ENCODE measurements around the gene IFNA10.
A peak's percentile ranks its signal among the peaks of the same experiment; 100 is the strongest.
"Not testable (repeated sequence)": the region's sequence is repeated elsewhere in the genome, so short reads cannot be mapped to it uniquely, and the experiment has no call there.

IFNA10 gene

DNA sequence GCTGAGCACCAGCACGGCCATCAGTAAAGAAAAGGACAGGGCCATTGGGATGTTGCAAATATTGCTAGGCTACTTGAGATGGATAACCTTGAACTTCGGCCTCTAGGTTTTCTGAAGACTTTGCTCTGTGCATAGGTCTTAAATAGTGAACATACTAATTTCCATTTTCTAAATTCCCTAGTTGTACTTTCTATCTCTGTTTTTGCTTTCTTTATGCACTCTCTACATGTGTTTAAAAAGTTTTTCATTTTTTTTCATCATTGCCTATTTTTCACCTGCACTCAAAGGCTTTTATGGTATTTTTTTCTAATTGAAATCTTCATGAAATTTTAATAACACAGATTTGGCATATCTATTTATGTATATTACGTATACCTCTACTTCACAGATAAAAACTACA, 19.5 kb downstream of the IFNA10 start, which contains the start of gene IFNA4:
Gene IFNA4, minus strand, starts transcription at position 101 of the 400 bp plus-strand sequence. Its CDS starts 56 bp downstream, at position 45.
- not testable (repeated sequence) for DNase-seq

DNA sequence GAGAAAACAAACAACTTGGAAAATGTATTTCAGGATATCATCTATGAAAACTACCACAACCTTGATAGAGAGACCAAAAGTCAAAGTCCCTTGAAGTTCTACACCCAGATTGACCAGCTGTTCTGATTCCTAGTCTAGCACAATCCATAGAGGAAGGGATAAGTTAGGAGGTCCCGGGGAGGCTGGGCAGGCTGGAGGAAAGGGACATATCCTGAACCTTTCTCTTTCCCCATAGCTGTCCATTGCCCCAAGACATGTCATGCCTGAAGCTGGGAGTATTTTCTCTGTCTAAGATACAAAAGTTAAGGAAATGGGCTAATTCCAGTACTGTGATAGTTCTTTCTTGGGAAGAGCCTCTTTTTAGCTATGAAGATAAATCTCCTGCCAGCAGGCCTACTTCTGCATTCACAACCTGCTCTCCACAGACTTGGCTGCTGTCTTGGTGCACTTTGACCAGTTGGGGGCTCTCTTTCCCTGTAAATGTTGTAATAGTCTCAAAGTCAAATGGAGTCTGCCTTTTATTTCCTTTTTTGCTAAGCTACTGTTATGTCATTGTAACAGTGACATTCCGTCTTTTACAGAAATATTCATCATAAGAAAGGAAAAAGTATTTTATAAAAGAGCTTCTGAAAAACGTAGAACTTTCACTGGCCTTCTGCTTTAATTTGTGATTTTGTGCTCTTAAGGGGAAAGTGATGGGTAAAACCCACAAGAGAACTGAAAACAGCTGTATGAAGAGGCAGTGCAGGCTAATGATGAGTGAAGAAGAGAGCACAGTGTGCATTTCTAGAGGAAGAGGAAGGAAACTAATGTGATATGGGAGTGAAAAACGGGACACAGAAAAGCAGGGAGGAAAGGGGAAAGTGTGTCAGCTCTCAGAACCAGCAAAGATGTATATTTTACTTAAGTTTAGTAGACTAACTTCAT, 23.9 kb downstream of the IFNA10 start:
- DNase-seq: peak; percentile 26 to 60

DNA sequence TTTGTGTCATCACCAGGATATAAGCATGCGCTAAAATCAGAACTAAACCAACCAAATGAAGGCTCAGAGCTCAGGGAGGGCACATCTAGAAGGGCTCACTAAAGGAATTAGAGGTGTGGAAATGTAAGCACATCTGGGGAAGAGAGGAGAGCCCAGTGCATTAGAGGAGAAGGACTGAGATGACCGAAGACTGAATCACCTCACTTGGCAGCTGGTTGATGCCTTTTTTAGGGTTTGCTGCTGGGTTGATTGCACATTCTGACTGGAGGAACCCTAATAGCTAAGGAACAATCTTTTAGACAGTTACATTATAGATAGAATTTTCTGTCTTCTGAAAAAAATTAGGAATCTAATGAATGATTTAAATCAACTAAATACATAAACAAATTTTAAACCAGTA, 32.3 kb downstream of the IFNA10 start:
- DNase-seq: no peak

DNA sequence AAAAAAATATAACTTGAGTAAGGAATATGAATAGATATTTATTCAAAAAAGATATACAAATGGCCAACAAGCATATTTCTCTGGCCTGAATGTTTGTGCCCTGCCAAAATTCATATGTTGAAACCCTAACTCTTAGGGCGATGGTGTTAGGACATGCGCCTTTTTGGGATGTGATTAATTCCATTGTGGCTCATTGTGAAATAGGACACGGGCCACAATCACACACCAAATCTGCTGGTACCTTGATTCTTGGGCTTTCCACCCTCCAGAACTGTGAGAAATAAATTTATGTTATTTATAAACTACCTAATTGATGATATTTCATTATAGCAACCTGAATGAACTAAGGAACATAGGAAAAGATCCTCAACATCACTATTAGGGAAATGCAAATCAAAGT, 34.8 kb downstream of the IFNA10 start:
- no peak for DNase-seq

DNA sequence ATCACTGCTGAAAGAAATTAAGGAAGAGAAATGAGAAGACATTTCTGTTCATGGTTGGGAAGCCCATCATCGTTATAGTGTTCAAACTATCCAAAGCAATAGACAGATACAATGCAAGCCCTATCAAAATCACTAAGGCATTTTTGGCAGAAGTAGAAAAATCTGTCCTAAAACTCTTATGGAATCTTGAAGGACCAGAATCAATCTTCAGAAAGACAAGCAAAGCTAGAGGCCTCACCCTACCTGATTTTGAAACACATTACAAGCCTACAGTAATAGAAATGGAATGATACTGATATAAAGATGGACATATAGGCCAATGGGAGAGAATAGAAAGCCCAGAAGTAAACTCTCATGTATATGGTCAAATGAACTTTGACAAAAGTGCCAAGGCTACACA, 35.6 kb downstream of the IFNA10 start:
- DNase-seq: no peak

DNA sequence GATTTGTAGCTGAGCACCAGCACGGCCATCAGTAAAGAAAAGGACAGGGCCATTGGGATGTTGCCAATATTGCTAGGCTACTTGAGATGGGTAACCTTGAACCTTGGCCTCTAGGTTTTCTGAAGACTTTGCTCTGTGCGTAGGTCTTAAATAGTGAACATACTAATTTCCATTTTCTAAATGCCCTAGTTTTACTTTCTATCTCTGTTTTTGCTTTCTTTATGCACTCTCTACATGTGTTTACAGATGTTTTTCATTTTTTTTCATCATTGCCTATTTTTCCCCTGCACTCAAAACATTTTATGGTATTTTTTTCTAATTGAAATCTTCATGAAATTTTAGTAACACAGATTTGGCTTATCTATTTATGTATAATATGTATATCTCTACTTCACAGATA, 40.4 kb downstream of the IFNA10 start, which contains the start of gene IFNA21:
Gene IFNA21, minus strand, starts transcription at position 101 of the 400 bp plus-strand sequence. Its CDS starts 48 bp downstream, at position 53.
- not testable (repeated sequence) for DNase-seq

DNA sequence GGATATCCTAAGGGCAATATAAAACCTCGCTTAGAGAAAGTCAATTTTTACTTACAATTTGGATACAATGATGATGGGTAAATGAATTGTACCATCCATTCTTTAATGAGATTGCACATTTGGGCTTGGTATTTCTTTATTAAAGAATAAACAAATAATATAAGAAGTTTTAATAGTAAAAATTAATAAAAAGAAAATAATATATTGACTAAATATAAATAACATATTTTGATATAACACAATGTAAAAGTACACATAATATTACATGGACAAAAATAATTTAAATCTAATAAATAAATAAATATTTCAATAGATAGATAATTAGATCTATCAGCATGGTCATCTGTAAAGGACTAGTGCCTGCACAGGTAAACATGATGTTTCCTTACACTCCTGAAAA, 41.4 kb downstream of the IFNA10 start:
- DNase-seq: no peak

DNA sequence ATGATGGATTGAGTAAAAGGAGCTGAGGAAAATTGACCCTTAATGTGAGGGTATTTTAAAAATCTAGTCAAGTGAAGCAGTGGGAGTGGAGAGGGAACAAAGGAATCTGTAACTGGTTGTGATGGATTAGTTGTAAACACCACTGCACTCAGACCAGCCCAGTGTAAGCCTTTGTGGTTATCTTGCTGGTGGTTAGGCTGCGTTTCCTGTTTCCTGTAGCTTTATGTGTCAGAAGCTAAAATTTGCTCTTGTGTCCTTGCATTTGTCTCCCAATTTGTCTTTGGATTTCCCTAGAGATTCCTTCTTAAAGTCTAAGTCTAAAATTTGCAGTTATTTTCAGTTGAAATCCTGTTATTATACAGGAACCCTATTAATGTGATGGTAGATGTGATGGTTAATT, 46.8 kb downstream of the IFNA10 start:
- DNase-seq: peak; percentile 27 to 57

Measured in CD4-positive, alpha-beta T cell treated with Interferon alpha-2 for 1 hour (primary cell).